Measurements from ENCODE around the gene AUP1. TPM values are rescaled to one million over a fixed set of nuclear protein-coding genes. Genes with fewer than 3 reads are reported as not detected.
A peak's percentile ranks its signal among the peaks of the same experiment; 100 is the strongest.

The AUP1 gene
- total and polyA plus RNA-seq, 9 of the 15 experiments (the other 6 are each of a cell fraction or from before 2014, with no cell fraction given), result 70.7 to 245 (median 165) TPM

GRCh38 chr2:74503506-74504475 is 25.7 kb downstream of the AUP1 start (continued):
- TF ChIP-seq REST (IDR thresholded peaks at IDR 0.05; ENCODE audit: borderline replicate concordance), result peak; percentile 42; the same call in 1 of the 2 replicates
- TF ChIP-seq REST (CRISPR knock-in tag; IDR thresholded peaks at IDR 0.05; ENCODE audit: low read depth), result peak; percentile 3; the same call in 1 of the 2 replicates
- TF ChIP-seq ZNF444 (CRISPR knock-in tag; IDR thresholded peaks at IDR 0.05), result no peak
- TF ChIP-seq NKRF (IDR thresholded peaks at IDR 0.05; ENCODE audit: borderline replicate concordance), result no peak
- 0 out of 2 replicates have a peak, but pooled peaks have one; percentile 48 for TF ChIP-seq ZNF766 (CRISPR knock-in tag; conservative IDR thresholded peaks at IDR 0.05)
- no peak for TF ChIP-seq RFX1 (IDR thresholded peaks at IDR 0.05)
- TF ChIP-seq KDM1A (IDR thresholded peaks at IDR 0.05), result 0 out of 4 replicates have a peak, but pooled peaks of 1 of the 2 experiments have one; percentile 7
- TF ChIP-seq CXXC5 (CRISPR knock-in tag; IDR thresholded peaks at IDR 0.05), result no peak
- no peak for TF ChIP-seq MEF2D (tag; conservative IDR thresholded peaks at IDR 0.05; ENCODE audit: low read depth)
- no peak for TF ChIP-seq SETDB1 (IDR thresholded peaks at IDR 0.05; ENCODE audit: low read length)
- TF ChIP-seq PHF8 (IDR thresholded peaks at IDR 0.05; ENCODE audit: borderline replicate concordance, low read length), result no peak
- TF ChIP-seq ARID2 (IDR thresholded peaks at IDR 0.05), result no peak
- no peak for TF ChIP-seq KAT8 (IDR thresholded peaks at IDR 0.05; ENCODE audit: low read depth)
- TF ChIP-seq NEUROD1 (IDR thresholded peaks at IDR 0.05; ENCODE audit: borderline replicate concordance, low read depth, low read length, partially characterized antibody), result no peak
- TF ChIP-seq JUN (IDR thresholded peaks at IDR 0.05; ENCODE audit: borderline replicate concordance, low read depth, low read length), result no peak
- no peak for TF ChIP-seq JUN (CRISPR knock-in tag; IDR thresholded peaks at IDR 0.05; ENCODE audit: borderline replicate concordance)
- TF ChIP-seq ZNF717 (CRISPR knock-in tag; IDR thresholded peaks at IDR 0.05), result no peak
- TF ChIP-seq GATAD2A (IDR thresholded peaks at IDR 0.05), result no peak
- no peak for TF ChIP-seq ZBTB8A (IDR thresholded peaks at IDR 0.05; ENCODE audit: partially characterized antibody)

Data from K562 (cell line).